ENCODE measurements around the gene ENAM.

GRCh38 chr4:70600305-70600704, 28.2 kb upstream of the ENAM start:
- TF ChIP-seq, protein P1, sequence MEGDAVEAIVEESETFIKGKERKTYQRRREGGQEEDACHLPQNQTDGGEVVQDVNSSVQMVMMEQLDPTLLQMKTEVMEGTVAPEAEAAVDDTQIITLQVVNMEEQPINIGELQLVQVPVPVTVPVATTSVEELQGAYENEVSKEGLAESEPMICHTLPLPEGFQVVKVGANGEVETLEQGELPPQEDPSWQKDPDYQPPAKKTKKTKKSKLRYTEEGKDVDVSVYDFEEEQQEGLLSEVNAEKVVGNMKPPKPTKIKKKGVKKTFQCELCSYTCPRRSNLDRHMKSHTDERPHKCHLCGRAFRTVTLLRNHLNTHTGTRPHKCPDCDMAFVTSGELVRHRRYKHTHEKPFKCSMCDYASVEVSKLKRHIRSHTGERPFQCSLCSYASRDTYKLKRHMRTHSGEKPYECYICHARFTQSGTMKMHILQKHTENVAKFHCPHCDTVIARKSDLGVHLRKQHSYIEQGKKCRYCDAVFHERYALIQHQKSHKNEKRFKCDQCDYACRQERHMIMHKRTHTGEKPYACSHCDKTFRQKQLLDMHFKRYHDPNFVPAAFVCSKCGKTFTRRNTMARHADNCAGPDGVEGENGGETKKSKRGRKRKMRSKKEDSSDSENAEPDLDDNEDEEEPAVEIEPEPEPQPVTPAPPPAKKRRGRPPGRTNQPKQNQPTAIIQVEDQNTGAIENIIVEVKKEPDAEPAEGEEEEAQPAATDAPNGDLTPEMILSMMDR (optimal IDR thresholded peaks at IDR 0.05 in 1 of 3, IDR thresholded peaks at IDR 0.05 in 1 of 3, conservative IDR thresholded peaks at IDR 0.05 in 1 of 3; ENCODE audit: extremely low read depth in 1 of 3, insufficient read depth in 2 of 3, low read length in 3 of 3) = no peak
- no peak for TF ChIP-seq EZH2 (IDR thresholded peaks at IDR 0.05; ENCODE audit: low read length)
